Astrocyte (in vitro differentiated cells and primary cell): ENCODE results near the gene METRN.

Experiments used
- CTCF ChIP-seq: IDR thresholded peaks from 2 replicates; pipeline ENCODE4 v1.5.1; 2011; ENCODE audit warnings: low read depth, mild to moderate bottlenecking, inconsistent platforms, low read length, moderate library complexity; ENCODE audit not compliant: insufficient read depth
- EZH2 ChIP-seq: IDR thresholded peaks from 2 replicates; pipeline ENCODE4 v1.6.1; 2012; ENCODE audit warnings: mild to moderate bottlenecking, low read length, inconsistent platforms; ENCODE audit not compliant: insufficient read depth

- TF ChIP-seq CTCF (no peak), EZH2 (no peak)
Observed at GRCh38 chr16:747978-748746, 33.2 kb downstream of the METRN start.
